HEK293 (cell line): ENCODE measurements around the gene COMMD6.
A peak's percentile ranks its signal among the peaks of the same experiment; 100 is the strongest.

ENCODE experiments used
- CTCF ChIA-PET: fragments of 350-600 bp; formaldehyde crosslinking; extraction: SDS; loops from one replicate; lab custom pipeline; 2021; ENCODE audit warnings: antibody characterized with exemption; lab: Yijun Ruan, JAX
- POLR2A ChIA-PET: fragments of 300-600 bp; formaldehyde crosslinking; extraction: SDS; loops from one replicate; lab custom pipeline; 2020; ENCODE audit warnings: antibody characterized with exemption, inconsistent platforms; lab: Yijun Ruan, JAX
- H3K27ac ChIP-seq: fragments of 200-500 bp; sonication (Bioruptor generic); 2 replicates; pipeline ENCODE4 v1.5.1; 2014; ENCODE audit warnings: low read depth, low read length, control low read depth, inconsistent platforms; ENCODE audit errors: extremely low read depth
- H3K36me3 ChIP-seq, 2 experiments: fragments of 200-500 bp in 1 of 2; sonication (Bioruptor generic) in 1 of 2; 1 replicate in 1 of 2; 2 replicates in 1 of 2; pipeline ENCODE4 v1.5.1; 2014 to 2017; ENCODE audit warnings: inconsistent platforms in 2 of 2, low read length in 2 of 2; ENCODE audit not compliant: control insufficient read depth in 2 of 2, insufficient read depth in 1 of 2
- H3K4me1 ChIP-seq: fragments of 200-500 bp; sonication (Bioruptor generic); 2 replicates; pipeline ENCODE4 v1.5.1; 2014; ENCODE audit warnings: mild to moderate bottlenecking, low read length, inconsistent platforms; ENCODE audit not compliant: control insufficient read depth, insufficient read depth
- H3K4me3 ChIP-seq: 2 replicates; pipeline ENCODE4 v1.5.1; 2011; ENCODE audit warnings: low read depth, mild to moderate bottlenecking, control low read depth, low read length, moderate library complexity
- H3K9me3 ChIP-seq: fragments of 200-500 bp; sonication (Bioruptor generic); 2 replicates; pipeline ENCODE4 v1.5.1; 2014; ENCODE audit warnings: low read depth, low read length, inconsistent platforms; ENCODE audit not compliant: control insufficient read depth, insufficient read depth
- GLI4 ChIP-seq: fragments of 450-650 bp; formaldehyde crosslinking; IDR thresholded peaks from 2 replicates; pipeline ENCODE4 v1.5.1; 2016; ENCODE audit warnings: missing biosample characterization, missing genetic modification characterization
- REST ChIP-seq: fragments of 450-650 bp; formaldehyde crosslinking; IDR thresholded peaks from 2 replicates; pipeline ENCODE4 v1.5.1; 2016; ENCODE audit warnings: missing biosample characterization, missing genetic modification characterization
- TCF7L2 ChIP-seq: IDR thresholded peaks from 2 replicates; pipeline ENCODE4 v1.6.1; 2011; ENCODE audit warnings: low read depth, mild to moderate bottlenecking, inconsistent platforms, low read length, moderate library complexity, borderline replicate concordance
- ZNF26 ChIP-seq: fragments of 450-650 bp; formaldehyde crosslinking; IDR thresholded peaks from 2 replicates; pipeline ENCODE4 v1.5.1; 2016; ENCODE audit warnings: missing biosample characterization, missing genetic modification characterization
- ZNF266 ChIP-seq: fragments of 450-650 bp; formaldehyde crosslinking; IDR thresholded peaks from 2 replicates; pipeline ENCODE4 v1.5.1; 2016; ENCODE audit warnings: missing biosample characterization, missing genetic modification characterization, low read depth
- ZNF324 ChIP-seq: fragments of 450-650 bp; formaldehyde crosslinking; IDR thresholded peaks from 2 replicates; pipeline ENCODE4 v1.5.1; 2016; ENCODE audit warnings: missing biosample characterization, missing genetic modification characterization
- ZNF350 ChIP-seq: fragments of 450-650 bp; formaldehyde crosslinking; IDR thresholded peaks from 2 replicates; pipeline ENCODE4 v1.5.0; 2017; ENCODE audit warnings: missing biosample characterization, mild to moderate bottlenecking, missing genetic modification characterization
- ZNF362 ChIP-seq: fragments of 450-650 bp; formaldehyde crosslinking; IDR thresholded peaks from 2 replicates; pipeline ENCODE4 v1.5.1; 2016; ENCODE audit warnings: missing biosample characterization, missing genetic modification characterization
- ZNF423 ChIP-seq: fragments of 450-650 bp; formaldehyde crosslinking; IDR thresholded peaks from 2 replicates; pipeline ENCODE4 v1.5.1; 2016; ENCODE audit warnings: missing biosample characterization, missing genetic modification characterization
- ZNF488 ChIP-seq: fragments of 450-650 bp; formaldehyde crosslinking; IDR thresholded peaks from 2 replicates; pipeline ENCODE4 v1.5.1; 2016; ENCODE audit warnings: missing biosample characterization, missing genetic modification characterization
- ZNF518A ChIP-seq: fragments of 450-650 bp; formaldehyde crosslinking; conservative IDR thresholded peaks from 2 replicates; pipeline ENCODE4 v1.5.1; 2016; ENCODE audit warnings: low read depth, missing biosample characterization, missing genetic modification characterization
- ZNF600 ChIP-seq: fragments of 450-650 bp; formaldehyde crosslinking; IDR thresholded peaks from 2 replicates; pipeline ENCODE4 v1.5.1; 2016; ENCODE audit warnings: missing biosample characterization, missing genetic modification characterization
- ZNF629 ChIP-seq: fragments of 450-650 bp; formaldehyde crosslinking; IDR thresholded peaks from 2 replicates; pipeline ENCODE4 v1.5.1; 2017; ENCODE audit warnings: missing biosample characterization, missing genetic modification characterization
- ZNF777 ChIP-seq: fragments of 450-650 bp; formaldehyde crosslinking; IDR thresholded peaks from 2 replicates; pipeline ENCODE4 v1.5.1; 2017; ENCODE audit warnings: missing biosample characterization, missing genetic modification characterization, borderline replicate concordance
- ZXDB ChIP-seq: fragments of 450-650 bp; formaldehyde crosslinking; IDR thresholded peaks from 2 replicates; pipeline ENCODE4 v1.5.1; 2016; ENCODE audit warnings: missing biosample characterization, missing genetic modification characterization

COMMD6 gene

GRCh38 chr13:75549262-75550158 lies 11.9 kb upstream of the COMMD6 start, which contains the start of gene UCHL3 (continued):
- TF ChIP-seq ZNF518A: no peak
- TF ChIP-seq TCF7L2: peak; percentile 71; the same call in 1 of the 2 replicates
- no peak for TF ChIP-seq ZNF488 (tag by site-specific recombination)
- no peak for TF ChIP-seq GLI4 (tag by site-specific recombination)
- no peak for TF ChIP-seq ZNF777 (tag by site-specific recombination)
- TF ChIP-seq ZNF629 (tag by site-specific recombination): no peak
- no peak for TF ChIP-seq ZNF362 (tag by site-specific recombination)
- no peak for TF ChIP-seq ZNF266
- TF ChIP-seq REST (tag by site-specific recombination): no peak

- H3K4me1 ChIP-seq: no peaks in the 10 kb centered on the region
- H3K27ac ChIP-seq: no peak overlapping the region
- TF ChIP-seq ZNF324: no peak
- TF ChIP-seq ZNF350 (tag by site-specific recombination): no peak
- TF ChIP-seq ZNF26 (tag by site-specific recombination): no peak
- no peak for TF ChIP-seq ZXDB (tag by site-specific recombination)
- TF ChIP-seq ZNF423 (tag by site-specific recombination): no peak
- no peak for TF ChIP-seq ZNF518A
- no peak for TF ChIP-seq ZNF600 (tag by site-specific recombination)
- POLR2A ChIA-PET: no interaction called here
- no peaks in the 10 kb centered on the region for H3K9me3 ChIP-seq
- peaks cover 0 to 4% of the 10 kb centered on the region in 2 experiments; a peak in 1 of 3 replicates for H3K36me3 ChIP-seq
- H3K4me3 ChIP-seq: no peak overlapping the region
- CTCF ChIA-PET: interaction anchor here (0.7 to 1.6 kb wide), 3 partner anchors 10 to 348 kb away, joined by 3 read pairs; partner anchors contain the start of gene TBC1D4
Observed at GRCh38 chr13:75547917-75548316, 10.3 kb upstream of the COMMD6 start.
